ENCODE data around the gene KMT5B.

Gene KMT5B

GRCh38 chr11:68140496-68141245 is 72.4 kb downstream of the KMT5B start:
- H4K91ac ChIP-seq (ENCODE audit: low read depth, low read length, poor library complexity), result no peak overlapping the region
- no peak overlapping the region for H3K4me2 ChIP-seq (ENCODE audit: insufficient read depth, low read length, poor library complexity, severe bottlenecking)
- peaks cover 1% of the 10 kb centered on the region for H3K79me1 ChIP-seq (ENCODE audit: low read depth, low read length)
- H3K4me1 ChIP-seq (ENCODE audit: control insufficient read depth in 2 of 2, insufficient read depth in 1 of 2, low read depth in 1 of 2, low read length in 2 of 2), result no peaks in the 10 kb centered on the region
- H2BK12ac ChIP-seq (ENCODE audit: low read length), result no peak overlapping the region
- H3K4me3 ChIP-seq (ENCODE audit: low read length in 2 of 2), result peak overlapping the region in 1 of 2 donors; percentile 10
- H3K18ac ChIP-seq (ENCODE audit: low read length), result peak overlapping the region; percentile 35
- no peak overlapping the region for H3K9ac ChIP-seq (ENCODE audit: low read depth, low read length, poor library complexity)
- no peak overlapping the region for H2BK120ac ChIP-seq (ENCODE audit: low read depth, low read length)
- no peak overlapping the region for H2BK15ac ChIP-seq (ENCODE audit: low read length)
- no peaks in the 10 kb centered on the region for H3K36me3 ChIP-seq (replicated peaks in 1 of 2; ENCODE audit: control insufficient read depth in 2 of 2, insufficient read depth in 2 of 2, low read length in 2 of 2)
- peak overlapping the region; percentile 61 for H2AK5ac ChIP-seq (ENCODE audit: low read depth, low read length)
- DNase-seq (ENCODE audit: low spot score), result no peak
- peaks cover 0 to 12% (median 0%) of the 10 kb centered on the region in 3 experiments for H3K27me3 ChIP-seq (ENCODE audit: control insufficient read depth in 3 of 3, insufficient read depth in 3 of 3, low read depth in 1 of 3, low read length in 3 of 3)
- no peak overlapping the region for H3K23ac ChIP-seq (ENCODE audit: low read depth, low read length, poor library complexity)
- H2BK5ac ChIP-seq (ENCODE audit: low read length), result no peak overlapping the region
- H3K4ac ChIP-seq (ENCODE audit: low read length), result no peak overlapping the region
- no peak overlapping the region for H4K8ac ChIP-seq (ENCODE audit: low read depth, low read length)
- H3K14ac ChIP-seq (ENCODE audit: low read length), result no peak overlapping the region
- no CpG with 5 or more reads among the region's 9 CpGs for WGBS, 2 donors (ENCODE audit: extremely low coverage in 2 of 2, insufficient read length in 2 of 2, insufficient replicate concordance in 1 of 2)
- H3K9me3 ChIP-seq (replicated peaks in 1 of 2; ENCODE audit: control insufficient read depth in 2 of 2, insufficient read depth in 1 of 2, low read depth in 1 of 2, low read length in 2 of 2), result peaks cover 3 to 5% of the 10 kb centered on the region in 2 donors
- H2AFZ ChIP-seq (ENCODE audit: low read length), result no peak overlapping the region
- H3K27ac ChIP-seq (replicated peaks; ENCODE audit: low read length), result no peak overlapping the region

DNA sequence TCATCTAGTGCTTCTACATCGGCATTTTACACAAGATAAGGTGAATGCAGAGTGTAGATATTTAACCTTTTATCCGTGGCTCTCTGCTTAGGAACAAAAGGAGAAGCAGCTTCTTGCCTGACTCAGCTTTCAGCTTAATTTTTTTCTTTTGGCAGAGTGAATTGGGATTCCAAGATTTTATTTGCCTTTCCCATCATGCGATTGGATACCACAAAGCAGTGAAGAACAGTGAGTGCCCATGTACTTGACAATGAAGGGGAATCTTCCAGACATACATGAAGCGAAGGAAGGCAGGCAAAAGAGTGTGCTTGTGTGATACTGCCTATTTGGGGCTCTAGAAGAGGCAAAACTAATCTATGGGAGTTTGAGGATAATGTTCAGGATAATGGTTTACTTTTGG is 74.9 kb downstream of the KMT5B start:
- no CpG with 5 or more reads among the region's 4 CpGs for WGBS, 2 donors (ENCODE audit: extremely low coverage in 2 of 2, insufficient read length in 2 of 2, insufficient replicate concordance in 1 of 2)
- no peak overlapping the region for H2AK5ac ChIP-seq (ENCODE audit: low read depth, low read length)
- no peak overlapping the region for H3K14ac ChIP-seq (ENCODE audit: low read length)
- no peak overlapping the region for H3K4ac ChIP-seq (ENCODE audit: low read length)
- H4K8ac ChIP-seq (ENCODE audit: low read depth, low read length), result no peak overlapping the region
- no peak overlapping the region for H3K4me2 ChIP-seq (ENCODE audit: insufficient read depth, low read length, poor library complexity, severe bottlenecking)
- peaks cover 9 to 11% of the 10 kb centered on the region in 2 donors for H3K9me3 ChIP-seq (replicated peaks in 1 of 2; ENCODE audit: control insufficient read depth in 2 of 2, insufficient read depth in 1 of 2, low read depth in 1 of 2, low read length in 2 of 2)
- peak overlapping the region; percentile 68 for H2AFZ ChIP-seq (ENCODE audit: low read length)
- H3K27ac ChIP-seq (replicated peaks; ENCODE audit: low read length), result no peak overlapping the region
- DNase-seq (ENCODE audit: low spot score), result no peak
- H3K79me1 ChIP-seq (ENCODE audit: low read depth, low read length), result no peaks in the 10 kb centered on the region
- H3K36me3 ChIP-seq (replicated peaks in 1 of 2; ENCODE audit: control insufficient read depth in 2 of 2, insufficient read depth in 2 of 2, low read length in 2 of 2), result no peaks in the 10 kb centered on the region
- H4K91ac ChIP-seq (ENCODE audit: low read depth, low read length, poor library complexity), result no peak overlapping the region
- H3K4me3 ChIP-seq (ENCODE audit: low read length in 2 of 2), result no peak overlapping the region
- H3K27me3 ChIP-seq (ENCODE audit: control insufficient read depth in 3 of 3, insufficient read depth in 3 of 3, low read depth in 1 of 3, low read length in 3 of 3), result peaks cover 0 to 6% (median 0%) of the 10 kb centered on the region in 3 experiments
- no peak overlapping the region for H2BK120ac ChIP-seq (ENCODE audit: low read depth, low read length)
- H3K18ac ChIP-seq (ENCODE audit: low read length), result no peak overlapping the region
- no peak overlapping the region for H2BK15ac ChIP-seq (ENCODE audit: low read length)
- H3K4me1 ChIP-seq (ENCODE audit: control insufficient read depth in 2 of 2, insufficient read depth in 1 of 2, low read depth in 1 of 2, low read length in 2 of 2), result no peaks in the 10 kb centered on the region
- no peak overlapping the region for H3K9ac ChIP-seq (ENCODE audit: low read depth, low read length, poor library complexity)
- H2BK12ac ChIP-seq (ENCODE audit: low read length), result no peak overlapping the region
- no peak overlapping the region for H2BK5ac ChIP-seq (ENCODE audit: low read length)
- H3K23ac ChIP-seq (ENCODE audit: low read depth, low read length, poor library complexity), result no peak overlapping the region

DNA sequence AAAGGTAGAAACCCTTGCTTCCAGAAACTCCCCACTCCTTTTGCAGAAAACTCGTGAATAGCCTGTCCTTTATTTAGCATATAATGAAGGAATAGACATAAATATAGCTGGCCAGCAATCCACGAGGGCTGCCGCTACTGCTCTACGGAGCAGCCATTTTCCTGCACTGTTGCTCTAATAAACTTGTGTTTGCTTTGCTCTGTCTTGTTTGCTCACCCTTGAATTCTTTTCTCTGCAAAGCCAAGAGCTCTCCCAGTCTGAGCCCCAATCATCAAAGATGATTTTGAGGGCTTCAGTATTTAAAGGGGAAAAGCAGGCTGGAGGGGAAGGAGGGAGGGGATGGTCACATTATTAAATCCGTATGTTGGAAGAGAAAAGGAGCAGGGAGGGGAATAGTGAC is 75.3 kb downstream of the KMT5B start:
- no peak overlapping the region for H2BK12ac ChIP-seq (ENCODE audit: low read length)
- no peak overlapping the region for H3K27ac ChIP-seq (replicated peaks; ENCODE audit: low read length)
- no peak overlapping the region for H3K9ac ChIP-seq (ENCODE audit: low read depth, low read length, poor library complexity)
- H3K36me3 ChIP-seq (replicated peaks in 1 of 2; ENCODE audit: control insufficient read depth in 2 of 2, insufficient read depth in 2 of 2, low read length in 2 of 2), result no peaks in the 10 kb centered on the region
- no peak overlapping the region for H3K4ac ChIP-seq (ENCODE audit: low read length)
- H3K79me1 ChIP-seq (ENCODE audit: low read depth, low read length), result no peaks in the 10 kb centered on the region
- H3K4me1 ChIP-seq (ENCODE audit: control insufficient read depth in 2 of 2, insufficient read depth in 1 of 2, low read depth in 1 of 2, low read length in 2 of 2), result no peaks in the 10 kb centered on the region
- no peak overlapping the region for H3K18ac ChIP-seq (ENCODE audit: low read length)
- peaks cover 0 to 6% (median 0%) of the 10 kb centered on the region in 3 experiments for H3K27me3 ChIP-seq (ENCODE audit: control insufficient read depth in 3 of 3, insufficient read depth in 3 of 3, low read depth in 1 of 3, low read length in 3 of 3)
- no peak overlapping the region for H2BK5ac ChIP-seq (ENCODE audit: low read length)
- no peak for DNase-seq (ENCODE audit: low spot score)
- no peak overlapping the region for H3K4me2 ChIP-seq (ENCODE audit: insufficient read depth, low read length, poor library complexity, severe bottlenecking)
- H3K14ac ChIP-seq (ENCODE audit: low read length), result no peak overlapping the region
- no peak overlapping the region for H4K91ac ChIP-seq (ENCODE audit: low read depth, low read length, poor library complexity)
- no CpG with 5 or more reads among the region's 5 CpGs for whole genome bisulfite sequencing, 2 donors (ENCODE audit: extremely low coverage in 2 of 2, insufficient read length in 2 of 2, insufficient replicate concordance in 1 of 2)
- H2BK120ac ChIP-seq (ENCODE audit: low read depth, low read length), result no peak overlapping the region
- H3K23ac ChIP-seq (ENCODE audit: low read depth, low read length, poor library complexity), result no peak overlapping the region
- H2AK5ac ChIP-seq (ENCODE audit: low read depth, low read length), result no peak overlapping the region
- no peak overlapping the region for H2BK15ac ChIP-seq (ENCODE audit: low read length)
- peaks cover 9 to 11% of the 10 kb centered on the region in 2 donors for H3K9me3 ChIP-seq (replicated peaks in 1 of 2; ENCODE audit: control insufficient read depth in 2 of 2, insufficient read depth in 1 of 2, low read depth in 1 of 2, low read length in 2 of 2)
- H4K8ac ChIP-seq (ENCODE audit: low read depth, low read length), result no peak overlapping the region
- peak overlapping the region; percentile 68 for H2AFZ ChIP-seq (ENCODE audit: low read length)
- H3K4me3 ChIP-seq (ENCODE audit: low read length in 2 of 2), result no peak overlapping the region

- Histone ChIP-seq H2BK120ac (ENCODE audit: low read depth, low read length) (no peak overlapping the region), H3K4me1 (ENCODE audit: control insufficient read depth in 2 of 2, insufficient read depth in 1 of 2, low read depth in 1 of 2, low read length in 2 of 2) (no peaks in the 10 kb centered on the region), H2BK15ac (ENCODE audit: low read length) (no peak overlapping the region), H3K36me3 (replicated peaks in 1 of 2; ENCODE audit: control insufficient read depth in 2 of 2, insufficient read depth in 2 of 2, low read length in 2 of 2) (no peaks in the 10 kb centered on the region), H3K4me2 (ENCODE audit: insufficient read depth, low read length, poor library complexity, severe bottlenecking) (no peak overlapping the region), H2BK5ac (ENCODE audit: low read length) (no peak overlapping the region), H4K91ac (ENCODE audit: low read depth, low read length, poor library complexity) (no peak overlapping the region), H3K79me1 (ENCODE audit: low read depth, low read length) (no peaks in the 10 kb centered on the region), H2AFZ (ENCODE audit: low read length) (no peak overlapping the region), H4K8ac (ENCODE audit: low read depth, low read length) (no peak overlapping the region), H3K27me3 (ENCODE audit: control insufficient read depth in 3 of 3, insufficient read depth in 3 of 3, low read depth in 1 of 3, low read length in 3 of 3) (peaks cover 0 to under 1% (median 0%) of the 10 kb centered on the region in 3 experiments), H2AK5ac (ENCODE audit: low read depth, low read length) (no peak overlapping the region), H3K23ac (ENCODE audit: low read depth, low read length, poor library complexity) (no peak overlapping the region), H3K18ac (ENCODE audit: low read length) (no peak overlapping the region), H3K14ac (ENCODE audit: low read length) (no peak overlapping the region), H3K27ac (replicated peaks; ENCODE audit: low read length) (no peak overlapping the region), H3K9me3 (replicated peaks in 1 of 2; ENCODE audit: control insufficient read depth in 2 of 2, insufficient read depth in 1 of 2, low read depth in 1 of 2, low read length in 2 of 2) (peaks cover 9 to 20% of the 10 kb centered on the region in 2 donors), H2BK12ac (ENCODE audit: low read length) (no peak overlapping the region), H3K4me3 (ENCODE audit: low read length in 2 of 2) (no peak overlapping the region), H3K4ac (ENCODE audit: low read length) (no peak overlapping the region), H3K9ac (ENCODE audit: low read depth, low read length, poor library complexity) (no peak overlapping the region)
- no CpG with 5 or more reads among the region's 8 CpGs for WGBS, 2 donors (ENCODE audit: extremely low coverage in 2 of 2, insufficient read length in 2 of 2, insufficient replicate concordance in 1 of 2)
- no peak for DNase-seq (ENCODE audit: low spot score)
Measured at GRCh38 chr11:68136866-68137265, 76.2 kb downstream of the KMT5B start.

Measured in neuronal stem cell (in vitro differentiated cells).